ENCODE data around the gene LHFPL6. TPM values are rescaled to one million over a fixed set of nuclear protein-coding genes. Genes with fewer than 3 reads are reported as not detected.

The LHFPL6 gene
- total RNA-seq, 1 experiment from 2014 or later: 3.6 TPM

DNA sequence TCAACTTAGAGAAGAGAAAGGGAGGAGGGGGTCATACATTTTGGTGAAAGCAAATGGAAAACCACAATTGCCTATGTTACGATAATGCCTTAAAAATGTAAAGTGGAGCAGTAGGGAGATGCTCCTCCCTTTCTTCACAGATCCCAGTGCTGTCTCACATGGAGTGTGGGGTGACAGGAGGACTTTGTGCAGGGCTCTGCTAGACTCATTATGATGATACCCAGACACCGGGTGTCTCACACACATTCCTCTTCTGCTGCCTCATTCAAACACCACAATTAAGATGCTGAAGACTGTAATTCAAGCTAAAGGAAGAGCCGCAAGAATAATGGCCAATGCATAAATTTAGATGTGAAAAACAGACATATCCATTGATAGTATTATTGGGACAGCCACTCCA is 150.6 kb downstream of the LHFPL6 start:
- H3K36me3 ChIP-seq (ENCODE audit: control insufficient read depth, insufficient read depth, low read length): no peaks in the 10 kb centered on the region
- intact Hi-C loops (cut with micrococcal nuclease; ENCODE audit: unreplicated experiment): no loop called here
- no TSS peak for BruUV-seq (replicated peaks)
- TF ChIP-seq, protein P1, sequence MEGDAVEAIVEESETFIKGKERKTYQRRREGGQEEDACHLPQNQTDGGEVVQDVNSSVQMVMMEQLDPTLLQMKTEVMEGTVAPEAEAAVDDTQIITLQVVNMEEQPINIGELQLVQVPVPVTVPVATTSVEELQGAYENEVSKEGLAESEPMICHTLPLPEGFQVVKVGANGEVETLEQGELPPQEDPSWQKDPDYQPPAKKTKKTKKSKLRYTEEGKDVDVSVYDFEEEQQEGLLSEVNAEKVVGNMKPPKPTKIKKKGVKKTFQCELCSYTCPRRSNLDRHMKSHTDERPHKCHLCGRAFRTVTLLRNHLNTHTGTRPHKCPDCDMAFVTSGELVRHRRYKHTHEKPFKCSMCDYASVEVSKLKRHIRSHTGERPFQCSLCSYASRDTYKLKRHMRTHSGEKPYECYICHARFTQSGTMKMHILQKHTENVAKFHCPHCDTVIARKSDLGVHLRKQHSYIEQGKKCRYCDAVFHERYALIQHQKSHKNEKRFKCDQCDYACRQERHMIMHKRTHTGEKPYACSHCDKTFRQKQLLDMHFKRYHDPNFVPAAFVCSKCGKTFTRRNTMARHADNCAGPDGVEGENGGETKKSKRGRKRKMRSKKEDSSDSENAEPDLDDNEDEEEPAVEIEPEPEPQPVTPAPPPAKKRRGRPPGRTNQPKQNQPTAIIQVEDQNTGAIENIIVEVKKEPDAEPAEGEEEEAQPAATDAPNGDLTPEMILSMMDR (IDR thresholded peaks at IDR 0.05; ENCODE audit: insufficient read depth in 1 of 2, low read depth in 1 of 2, low read length in 1 of 2, severe bottlenecking in 1 of 2, unreplicated experiment in 1 of 2): no peak
- Mint-ChIP-seq H3K36me3 (ENCODE audit: insufficient read depth, unreplicated experiment) (no peaks in the 10 kb centered on the region), H3K9me3 (ENCODE audit: unreplicated experiment) (no peaks in the 10 kb centered on the region), H3K27me3 (ENCODE audit: insufficient read depth, unreplicated experiment) (peaks cover 4% of the 10 kb centered on the region), H3K4me3 (ENCODE audit: unreplicated experiment) (no peak overlapping the region), H3K4me1 (ENCODE audit: low read depth, unreplicated experiment) (no peaks in the 10 kb centered on the region), H3K27ac (ENCODE audit: unreplicated experiment) (no peak overlapping the region)
- CTCF ChIA-PET: no interaction called here
- no peaks in the 10 kb centered on the region for H3K4me1 ChIP-seq
- H3K9me3 ChIP-seq: no peaks in the 10 kb centered on the region
- DNase-seq: no peak
- POLR2A ChIA-PET: no interaction called here
- no peak overlapping the region for H3K4me3 ChIP-seq (ENCODE audit: low read depth, low read length)
- H3K27me3 ChIP-seq (replicated peaks; ENCODE audit: control insufficient read depth, insufficient read depth, low read length): peaks cover 1% of the 10 kb centered on the region; the same call in 1 of the 2 replicates

GRCh38 chr13:39451860-39452301 is 151.1 kb downstream of the LHFPL6 start:
- no peaks in the 10 kb centered on the region for H3K4me1 Mint-ChIP-seq (ENCODE audit: low read depth, unreplicated experiment)
- Histone ChIP-seq H3K9me3 (no peaks in the 10 kb centered on the region), H3K4me3 (ENCODE audit: low read depth, low read length) (no peak overlapping the region), H3K4me1 (no peaks in the 10 kb centered on the region), H3K36me3 (ENCODE audit: control insufficient read depth, insufficient read depth, low read length) (no peaks in the 10 kb centered on the region), H3K27me3 (replicated peaks; ENCODE audit: control insufficient read depth, insufficient read depth, low read length) (peaks cover 1% of the 10 kb centered on the region; the same call in 1 of the 2 replicates)
- H3K36me3 Mint-ChIP-seq (ENCODE audit: insufficient read depth, unreplicated experiment): no peaks in the 10 kb centered on the region
- ChIA-PET CTCF (no interaction called here), POLR2A (no interaction called here)
- no peak overlapping the region for H3K4me3 Mint-ChIP-seq (ENCODE audit: unreplicated experiment)
- no peak overlapping the region for H3K27ac Mint-ChIP-seq (ENCODE audit: unreplicated experiment)
- no peak for DNase-seq
- TF ChIP-seq, protein P1 (IDR thresholded peaks at IDR 0.05; ENCODE audit: insufficient read depth in 1 of 2, low read depth in 1 of 2, low read length in 1 of 2, severe bottlenecking in 1 of 2, unreplicated experiment in 1 of 2): no peak
- intact Hi-C loops (cut with micrococcal nuclease; ENCODE audit: unreplicated experiment): no loop called here
- peaks cover 4% of the 10 kb centered on the region for H3K27me3 Mint-ChIP-seq (ENCODE audit: insufficient read depth, unreplicated experiment)
- no TSS peak for BruUV-seq (replicated peaks)
- no peaks in the 10 kb centered on the region for H3K9me3 Mint-ChIP-seq (ENCODE audit: unreplicated experiment)

GRCh38 chr13:39451301-39451700 is 151.7 kb downstream of the LHFPL6 start:
- no peaks in the 10 kb centered on the region for H3K9me3 Mint-ChIP-seq (ENCODE audit: unreplicated experiment)
- CTCF ChIA-PET: no interaction called here
- POLR2A ChIA-PET: no interaction called here
- no peak overlapping the region for H3K4me3 ChIP-seq (ENCODE audit: low read depth, low read length)
- H3K27me3 ChIP-seq (replicated peaks; ENCODE audit: control insufficient read depth, insufficient read depth, low read length): peaks cover 1% of the 10 kb centered on the region; the same call in 1 of the 2 replicates
- H3K27me3 Mint-ChIP-seq (ENCODE audit: insufficient read depth, unreplicated experiment): peaks cover 5% of the 10 kb centered on the region
- intact Hi-C loops (cut with micrococcal nuclease; ENCODE audit: unreplicated experiment): no loop called here
- BruUV-seq (replicated peaks): no TSS peak
- H3K4me1 Mint-ChIP-seq (ENCODE audit: low read depth, unreplicated experiment): no peaks in the 10 kb centered on the region
- H3K27ac Mint-ChIP-seq (ENCODE audit: unreplicated experiment): no peak overlapping the region
- no peaks in the 10 kb centered on the region for H3K4me1 ChIP-seq
- H3K9me3 ChIP-seq: no peaks in the 10 kb centered on the region
- no peak overlapping the region for H3K4me3 Mint-ChIP-seq (ENCODE audit: unreplicated experiment)
- TF ChIP-seq, protein P1 (IDR thresholded peaks at IDR 0.05; ENCODE audit: insufficient read depth in 1 of 2, low read depth in 1 of 2, low read length in 1 of 2, severe bottlenecking in 1 of 2, unreplicated experiment in 1 of 2): no peak
- no peaks in the 10 kb centered on the region for H3K36me3 ChIP-seq (ENCODE audit: control insufficient read depth, insufficient read depth, low read length)
- H3K36me3 Mint-ChIP-seq (ENCODE audit: insufficient read depth, unreplicated experiment): no peaks in the 10 kb centered on the region
- no peak for DNase-seq
